ENCODE results near the gene UMAD1.

DNA sequence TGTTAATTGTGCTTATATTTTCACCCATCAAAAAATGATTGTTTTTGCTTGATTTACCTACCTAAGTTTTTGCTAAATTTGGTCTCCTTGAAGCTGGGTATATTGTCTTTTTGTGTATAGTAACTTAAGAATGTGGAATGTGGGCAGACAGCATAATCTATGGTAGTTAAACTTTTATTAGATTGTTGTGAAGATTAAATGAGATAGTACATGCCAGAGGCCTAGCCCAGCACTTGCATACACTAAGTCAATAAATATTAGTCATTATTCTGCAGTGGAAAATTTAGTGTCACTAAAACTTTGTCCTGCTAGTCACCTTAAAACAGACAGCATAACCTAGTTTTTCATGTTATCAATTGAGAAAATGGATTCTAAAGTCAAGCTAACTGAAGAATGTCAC, 97.1 kb downstream of the UMAD1 start:
- no peak for TF ChIP-seq GABPA (IDR thresholded peaks at IDR 0.05; ENCODE audit: low read depth, low read length)
- no peak for TF ChIP-seq GABPA (CRISPR knock-in tag; IDR thresholded peaks at IDR 0.05; ENCODE audit: low read depth)
- TF ChIP-seq SMC3 (IDR thresholded peaks at IDR 0.05; ENCODE audit: low read length), result no peak
- TF ChIP-seq ZNF747 (CRISPR knock-in tag; IDR thresholded peaks at IDR 0.05; ENCODE audit: borderline replicate concordance), result no peak
- TF ChIP-seq JARID2 (CRISPR knock-in tag; IDR thresholded peaks at IDR 0.05; ENCODE audit: insufficient replicate concordance), result no peak
- TF ChIP-seq, protein P1, sequence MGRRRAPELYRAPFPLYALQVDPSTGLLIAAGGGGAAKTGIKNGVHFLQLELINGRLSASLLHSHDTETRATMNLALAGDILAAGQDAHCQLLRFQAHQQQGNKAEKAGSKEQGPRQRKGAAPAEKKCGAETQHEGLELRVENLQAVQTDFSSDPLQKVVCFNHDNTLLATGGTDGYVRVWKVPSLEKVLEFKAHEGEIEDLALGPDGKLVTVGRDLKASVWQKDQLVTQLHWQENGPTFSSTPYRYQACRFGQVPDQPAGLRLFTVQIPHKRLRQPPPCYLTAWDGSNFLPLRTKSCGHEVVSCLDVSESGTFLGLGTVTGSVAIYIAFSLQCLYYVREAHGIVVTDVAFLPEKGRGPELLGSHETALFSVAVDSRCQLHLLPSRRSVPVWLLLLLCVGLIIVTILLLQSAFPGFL (CRISPR knock-in tag; IDR thresholded peaks at IDR 0.05), result no peak
- TF ChIP-seq, protein P2, sequence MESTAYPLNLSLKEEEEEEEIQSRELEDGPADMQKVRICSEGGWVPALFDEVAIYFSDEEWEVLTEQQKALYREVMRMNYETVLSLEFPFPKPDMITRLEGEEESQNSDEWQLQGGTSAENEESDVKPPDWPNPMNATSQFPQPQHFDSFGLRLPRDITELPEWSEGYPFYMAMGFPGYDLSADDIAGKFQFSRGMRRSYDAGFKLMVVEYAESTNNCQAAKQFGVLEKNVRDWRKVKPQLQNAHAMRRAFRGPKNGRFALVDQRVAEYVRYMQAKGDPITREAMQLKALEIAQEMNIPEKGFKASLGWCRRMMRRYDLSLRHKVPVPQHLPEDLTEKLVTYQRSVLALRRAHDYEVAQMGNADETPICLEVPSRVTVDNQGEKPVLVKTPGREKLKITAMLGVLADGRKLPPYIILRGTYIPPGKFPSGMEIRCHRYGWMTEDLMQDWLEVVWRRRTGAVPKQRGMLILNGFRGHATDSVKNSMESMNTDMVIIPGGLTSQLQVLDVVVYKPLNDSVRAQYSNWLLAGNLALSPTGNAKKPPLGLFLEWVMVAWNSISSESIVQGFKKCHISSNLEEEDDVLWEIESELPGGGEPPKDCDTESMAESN (CRISPR knock-in tag; conservative IDR thresholded peaks at IDR 0.05), result no peak
- TF ChIP-seq ZNF253 (CRISPR knock-in tag; IDR thresholded peaks at IDR 0.05; ENCODE audit: borderline replicate concordance), result no peak
- no peak for TF ChIP-seq KLF16 (CRISPR knock-in tag; IDR thresholded peaks at IDR 0.05)
